Activated naive CD4-positive, alpha-beta T cell treated with anti-CD3 and anti-CD28 coated beads for 36 hours (primary cell): ENCODE data around the gene C1orf174. TPM values are rescaled to one million over a fixed set of nuclear protein-coding genes. Genes with fewer than 3 reads are reported as not detected.

Experiments used
- CTCF ChIA-PET: fragments of 350-600 bp; sonication (Branson Sonifier 250); formaldehyde crosslinking; loops from one replicate; lab custom pipeline; 2021; ENCODE audit warnings: antibody characterized with exemption; lab: Charles Lee
- DNase-seq: peaks from one replicate; pipeline ENCODE4 v3.0.0-alpha.2; 2020
- H3K27ac Mint-ChIP-seq: one replicate; pipeline ENCODE4 v1.8.0; 2021; ENCODE audit warnings: mild to moderate bottlenecking, mixed read lengths
- H3K27me3 Mint-ChIP-seq: one replicate; pipeline ENCODE4 v1.8.0; 2021; ENCODE audit warnings: low read depth, mixed read lengths
- H3K36me3 Mint-ChIP-seq: one replicate; pipeline ENCODE4 v1.8.0; 2021; ENCODE audit warnings: low read depth, mixed read lengths
- H3K4me1 Mint-ChIP-seq: one replicate; pipeline ENCODE4 v1.8.0; 2021; ENCODE audit warnings: low read depth, mixed read lengths
- H3K4me3 Mint-ChIP-seq: one replicate; pipeline ENCODE4 v1.8.0; 2021; ENCODE audit warnings: mild to moderate bottlenecking, moderate library complexity, mixed read lengths
- H3K9me3 Mint-ChIP-seq: one replicate; pipeline ENCODE4 v1.8.0; 2021; ENCODE audit warnings: mixed read lengths
- intact Hi-C: fragments of 100-400 bp; cut with micrococcal nuclease; formaldehyde crosslinking; loops from one replicate; pipeline ENCODE4 v1.15.1; 2023
- total RNA-seq, 2 experiments: library from RNA; stranded (reverse); gene quantifications; one replicate each; pipeline ENCODE4 v1.2.3, GENCODE V29; 2021

C1orf174 gene
- total RNA-seq, 2 experiments from 2014 or later = 29.5 to 30.6 TPM

- Mint-ChIP-seq H3K4me3 (no peak overlapping the region), H3K27me3 (no peaks in the 10 kb centered on the region), H3K36me3 (peaks cover 35% of the 10 kb centered on the region), H3K4me1 (peaks cover 19% of the 10 kb centered on the region), H3K9me3 (no peaks in the 10 kb centered on the region), H3K27ac (no peak overlapping the region)
- no peak for DNase-seq
- intact Hi-C loops = no loop called here
- CTCF ChIA-PET = interaction anchor here (1.0 kb wide), 1 partner anchor 12 kb away, joined by 3 read pairs; no protein-coding TSS in a partner anchor
Observed at GRCh38 chr1:3886691-3887090, 13.4 kb downstream of the C1orf174 start.

GRCh38 chr1:3886106-3886670 is 13.9 kb downstream of the C1orf174 start:
- no peak overlapping the region for H3K4me3 Mint-ChIP-seq
- no peaks in the 10 kb centered on the region for H3K9me3 Mint-ChIP-seq
- no peak for DNase-seq
- no peaks in the 10 kb centered on the region for H3K27me3 Mint-ChIP-seq
- intact Hi-C loops = no loop called here
- CTCF ChIA-PET = no interaction called here
- H3K4me1 Mint-ChIP-seq = peaks cover 15% of the 10 kb centered on the region
- H3K36me3 Mint-ChIP-seq = peaks cover 31% of the 10 kb centered on the region
- H3K27ac Mint-ChIP-seq = no peak overlapping the region

- Mint-ChIP-seq H3K27ac (no peak overlapping the region), H3K4me1 (peaks cover 10% of the 10 kb centered on the region), H3K27me3 (no peaks in the 10 kb centered on the region), H3K36me3 (peaks cover 28% of the 10 kb centered on the region), H3K9me3 (no peaks in the 10 kb centered on the region), H3K4me3 (no peak overlapping the region)
- no peak for DNase-seq
- intact Hi-C loops = no loop called here
- CTCF ChIA-PET = no interaction called here
Observed at GRCh38 chr1:3885611-3886010, 14.5 kb downstream of the C1orf174 start.

- Mint-ChIP-seq H3K4me3 (no peak overlapping the region), H3K27me3 (no peaks in the 10 kb centered on the region), H3K36me3 (peaks cover 23% of the 10 kb centered on the region), H3K4me1 (peaks cover 4% of the 10 kb centered on the region), H3K27ac (no peak overlapping the region), H3K9me3 (no peaks in the 10 kb centered on the region)
- intact Hi-C loops = no loop called here
- CTCF ChIA-PET = no interaction called here
- no peak for DNase-seq
Observed at GRCh38 chr1:3884966-3885365, 15.1 kb downstream of the C1orf174 start.

GRCh38 chr1:3883194-3883925 is 16.7 kb downstream of the C1orf174 start:
- Mint-ChIP-seq H3K9me3 (peaks cover 6% of the 10 kb centered on the region), H3K36me3 (peaks cover 31% of the 10 kb centered on the region), H3K4me3 (no peak overlapping the region), H3K27me3 (no peaks in the 10 kb centered on the region), H3K27ac (no peak overlapping the region), H3K4me1 (no peaks in the 10 kb centered on the region)
- CTCF ChIA-PET = interaction anchor here (1.6 kb wide), 1 partner anchor 25 kb away, joined by 7 read pairs; no protein-coding TSS in a partner anchor
- intact Hi-C loops = no loop called here
- DNase-seq = no peak

DNA sequence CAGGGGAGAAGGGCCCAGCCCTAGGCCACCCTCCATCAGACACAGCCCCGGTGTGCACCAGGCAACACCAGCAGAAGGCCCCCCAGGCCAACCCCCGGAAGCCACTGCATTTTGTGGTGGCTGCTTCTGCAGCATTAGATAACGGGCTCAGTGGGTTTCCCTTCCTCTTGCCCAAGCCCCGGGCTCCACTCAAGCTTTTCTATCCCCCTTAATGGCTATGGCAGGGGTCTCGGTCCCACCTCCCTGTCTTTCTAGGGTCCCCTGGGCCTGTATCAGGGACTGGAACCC is 18.9 kb downstream of the C1orf174 start:
- CTCF ChIA-PET = no interaction called here
- Mint-ChIP-seq H3K27me3 (no peaks in the 10 kb centered on the region), H3K27ac (no peak overlapping the region), H3K4me3 (no peak overlapping the region), H3K36me3 (peaks cover 28% of the 10 kb centered on the region), H3K9me3 (peaks cover 6% of the 10 kb centered on the region), H3K4me1 (no peaks in the 10 kb centered on the region)
- DNase-seq = no peak
- intact Hi-C loops = no loop called here

DNA sequence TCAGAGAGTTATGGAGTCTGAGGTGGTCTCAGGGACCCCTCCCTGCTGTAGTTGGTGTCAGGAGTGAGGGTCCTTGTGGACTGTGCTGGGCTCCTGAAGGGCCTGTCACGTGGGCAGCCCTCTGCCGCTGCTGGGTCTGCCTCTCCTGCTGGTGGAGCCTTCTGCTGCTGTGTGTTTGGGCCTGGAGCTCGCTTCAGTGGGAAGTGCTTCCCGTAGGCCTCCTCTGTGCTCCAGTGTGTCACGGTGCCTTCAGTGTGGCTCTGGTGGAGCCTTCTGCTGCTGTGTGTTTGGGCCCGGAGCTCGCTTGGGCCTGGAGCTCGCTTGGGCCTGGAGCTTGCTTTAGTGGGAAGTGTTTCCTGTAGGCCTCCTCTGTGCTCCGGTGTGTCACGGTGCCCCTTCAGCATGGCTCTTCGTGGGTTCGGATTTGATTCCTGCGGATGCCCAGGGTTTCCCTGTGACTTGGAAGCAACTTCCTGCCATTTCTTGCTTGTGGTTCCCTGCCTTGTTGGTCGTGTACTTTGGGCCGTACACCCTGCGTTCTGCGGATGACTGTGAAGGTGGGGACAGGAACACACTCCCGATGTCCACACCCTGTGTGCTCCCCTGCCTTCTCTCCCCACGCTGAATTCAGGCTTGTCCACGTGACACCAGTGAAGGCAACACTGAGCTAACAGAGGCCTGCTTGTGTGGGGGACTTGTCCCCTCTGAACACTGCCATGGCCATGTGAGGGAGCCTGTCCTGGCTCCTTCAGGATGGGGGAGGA is 19.5 kb downstream of the C1orf174 start:
- no peaks in the 10 kb centered on the region for H3K4me1 Mint-ChIP-seq
- no peak overlapping the region for H3K27ac Mint-ChIP-seq
- H3K4me3 Mint-ChIP-seq = no peak overlapping the region
- no peak for DNase-seq
- intact Hi-C loops = no loop called here
- peaks cover 31% of the 10 kb centered on the region for H3K36me3 Mint-ChIP-seq
- peaks cover 6% of the 10 kb centered on the region for H3K9me3 Mint-ChIP-seq
- CTCF ChIA-PET = no interaction called here
- no peaks in the 10 kb centered on the region for H3K27me3 Mint-ChIP-seq

DNA sequence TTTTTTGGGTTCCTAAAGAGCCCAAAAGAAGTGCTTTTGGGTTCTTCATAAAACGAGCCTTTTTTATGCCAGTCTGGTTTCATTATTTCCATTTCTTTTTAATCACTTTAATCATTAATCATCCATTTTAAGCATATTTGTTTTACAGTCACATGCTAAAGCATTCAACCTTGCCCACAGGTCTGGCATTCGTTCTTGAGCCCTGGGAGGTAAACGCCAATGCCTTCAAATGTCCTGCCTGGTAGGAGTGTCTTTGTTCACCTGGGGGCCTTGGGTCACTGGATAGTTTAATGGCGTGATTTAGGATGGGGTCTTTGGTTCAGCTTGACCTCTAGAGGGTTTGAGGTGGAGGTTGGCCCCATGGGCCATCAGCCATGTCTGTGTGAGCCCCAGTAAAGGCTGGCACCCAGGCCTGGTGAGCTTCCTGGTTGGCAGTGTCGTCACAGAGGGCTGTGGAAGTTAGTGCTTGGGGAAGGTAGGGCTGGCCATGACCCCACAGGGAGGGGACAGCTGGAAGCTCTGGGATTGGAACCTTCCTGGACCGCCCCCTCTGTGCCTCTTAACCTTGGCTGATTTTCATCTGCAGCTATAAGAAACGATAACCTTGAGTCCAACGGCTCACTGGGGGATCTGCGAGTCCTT is 20.2 kb downstream of the C1orf174 start:
- no peaks in the 10 kb centered on the region for H3K27me3 Mint-ChIP-seq
- CTCF ChIA-PET = no interaction called here

GRCh38 chr1:3879099-3879498 is 21.0 kb downstream of the C1orf174 start:
- intact Hi-C loops = no loop called here
- peaks cover 29% of the 10 kb centered on the region for H3K36me3 Mint-ChIP-seq

More for the DNA sequence above, 20.2 kb downstream of the C1orf174 start:
- Mint-ChIP-seq H3K9me3 (peaks cover 6% of the 10 kb centered on the region), H3K4me1 (no peaks in the 10 kb centered on the region), H3K36me3 (peaks cover 33% of the 10 kb centered on the region), H3K27ac (no peak overlapping the region), H3K4me3 (no peak overlapping the region)
- intact Hi-C loops = no loop called here
- DNase-seq = no peak

GRCh38 chr1:3876716-3877115 is 23.4 kb downstream of the C1orf174 start:
- Mint-ChIP-seq H3K9me3 (peaks cover 6% of the 10 kb centered on the region), H3K4me1 (no peaks in the 10 kb centered on the region), H3K4me3 (no peak overlapping the region), H3K36me3 (peaks cover 34% of the 10 kb centered on the region), H3K27me3 (no peaks in the 10 kb centered on the region), H3K27ac (no peak overlapping the region)
- intact Hi-C loops = no loop called here
- CTCF ChIA-PET = no interaction called here
- DNase-seq = no peak

More at GRCh38 chr1:3879099-3879498, 21.0 kb downstream of the C1orf174 start:
- Mint-ChIP-seq H3K4me1 (no peaks in the 10 kb centered on the region), H3K27me3 (no peaks in the 10 kb centered on the region), H3K4me3 (no peak overlapping the region), H3K9me3 (peaks cover 6% of the 10 kb centered on the region), H3K27ac (no peak overlapping the region)
- CTCF ChIA-PET = no interaction called here
- DNase-seq = no peak

GRCh38 chr1:3874736-3875135 is 25.3 kb downstream of the C1orf174 start:
- CTCF ChIA-PET = no interaction called here
- H3K4me3 Mint-ChIP-seq = no peak overlapping the region
- H3K27me3 Mint-ChIP-seq = no peaks in the 10 kb centered on the region
- peaks cover 6% of the 10 kb centered on the region for H3K9me3 Mint-ChIP-seq
- no peaks in the 10 kb centered on the region for H3K4me1 Mint-ChIP-seq
- H3K36me3 Mint-ChIP-seq = peaks cover 30% of the 10 kb centered on the region
- DNase-seq = no peak
- no peak overlapping the region for H3K27ac Mint-ChIP-seq
- intact Hi-C loops = no loop called here

- H3K4me1 Mint-ChIP-seq = no peaks in the 10 kb centered on the region
- H3K9me3 Mint-ChIP-seq = no peaks in the 10 kb centered on the region
- H3K36me3 Mint-ChIP-seq = peaks cover 21% of the 10 kb centered on the region
- H3K27ac Mint-ChIP-seq = no peak overlapping the region
- H3K27me3 Mint-ChIP-seq = no peaks in the 10 kb centered on the region
- no peak overlapping the region for H3K4me3 Mint-ChIP-seq
- DNase-seq = no peak
- CTCF ChIA-PET = no interaction called here
- intact Hi-C loops = no loop called here
Observed at GRCh38 chr1:3872546-3872945, 27.5 kb downstream of the C1orf174 start.
